A549 (cell line): ENCODE measurements around the gene LGALS9C.
"Not testable (repeated sequence)": the region's sequence is repeated elsewhere in the genome, so short reads cannot be mapped to it uniquely, and the experiment has no call there.

Experiments
- CTCF ChIP-seq: fragments of >200 bp; sonication (Bioruptor Twin); formaldehyde crosslinking; IDR thresholded peaks from 3 replicates; pipeline ENCODE4 v1.5.1; 2016
- HOXA7 ChIP-seq: fragments of 250-450 bp; sonication (Bioruptor Pico); IDR thresholded peaks from 2 replicates; pipeline ENCODE4 v1.5.0; 2020; ENCODE audit warnings: mild to moderate bottlenecking, moderate library complexity
- POLR2A ChIP-seq: IDR thresholded peaks from 2 replicates; pipeline ENCODE4 v1.6.1; 2012; ENCODE audit warnings: mild to moderate bottlenecking, low read length

- not testable (repeated sequence) for TF ChIP-seq HOXA7 (CRISPR knock-in tag); CTCF; POLR2A
These were observed at the start of gene LGALS9C for GRCh38 chr17:18476508-18477308.
